Glutamatergic neuron (in vitro differentiated cells): ENCODE data around the gene DMKN. TPM values are rescaled to one million over a fixed set of nuclear protein-coding genes. Genes with fewer than 3 reads are reported as not detected.

ENCODE experiments used
- DNase-seq: peaks from one replicate; pipeline ENCODE4 v3.0.0; 2022
- H3K27ac Mint-ChIP-seq: one replicate; pipeline ENCODE4 v1.8.0; 2020; ENCODE audit warnings: mild to moderate bottlenecking, mixed read lengths, inconsistent platforms; ENCODE audit not compliant: unreplicated experiment
- H3K27me3 Mint-ChIP-seq: one replicate; pipeline ENCODE4 v1.8.0; 2020; ENCODE audit warnings: mild to moderate bottlenecking, moderate library complexity, mixed read lengths, inconsistent platforms; ENCODE audit not compliant: unreplicated experiment
- H3K36me3 Mint-ChIP-seq: one replicate; pipeline ENCODE4 v1.8.0; 2020; ENCODE audit warnings: mild to moderate bottlenecking, mixed read lengths, inconsistent platforms; ENCODE audit not compliant: unreplicated experiment
- H3K4me1 Mint-ChIP-seq: one replicate; pipeline ENCODE4 v1.8.0; 2020; ENCODE audit warnings: mild to moderate bottlenecking, low read depth, mixed read lengths, inconsistent platforms; ENCODE audit not compliant: unreplicated experiment
- H3K4me3 Mint-ChIP-seq: one replicate; pipeline ENCODE4 v1.8.0; 2020; ENCODE audit warnings: mild to moderate bottlenecking, mixed read lengths, inconsistent platforms; ENCODE audit not compliant: unreplicated experiment
- H3K9me3 Mint-ChIP-seq: one replicate; pipeline ENCODE4 v1.8.0; 2020; ENCODE audit warnings: mild to moderate bottlenecking, moderate library complexity, mixed read lengths, inconsistent platforms; ENCODE audit not compliant: unreplicated experiment
- total RNA-seq: library from RNA; stranded (reverse); fragmentation: NEBNext Ultra II Directional; extraction: Animal tissue kit (Norgen Biotek cat#: 25700); gene quantifications from one replicate; pipeline ENCODE4 v1.2.1, GENCODE V29; 2021; ENCODE audit not compliant: unreplicated experiment
- TF ChIP-seq, protein P1 (sequence below): fragments of 200-600 bp; sonication (generic); IDR thresholded peaks from one replicate; pipeline ENCODE4 v1.5.0; 2021; ENCODE audit not compliant: partially characterized antibody, unreplicated experiment

The DMKN gene
- total RNA-seq, 1 donor from 2014 or later = 0.88 TPM

DNA sequence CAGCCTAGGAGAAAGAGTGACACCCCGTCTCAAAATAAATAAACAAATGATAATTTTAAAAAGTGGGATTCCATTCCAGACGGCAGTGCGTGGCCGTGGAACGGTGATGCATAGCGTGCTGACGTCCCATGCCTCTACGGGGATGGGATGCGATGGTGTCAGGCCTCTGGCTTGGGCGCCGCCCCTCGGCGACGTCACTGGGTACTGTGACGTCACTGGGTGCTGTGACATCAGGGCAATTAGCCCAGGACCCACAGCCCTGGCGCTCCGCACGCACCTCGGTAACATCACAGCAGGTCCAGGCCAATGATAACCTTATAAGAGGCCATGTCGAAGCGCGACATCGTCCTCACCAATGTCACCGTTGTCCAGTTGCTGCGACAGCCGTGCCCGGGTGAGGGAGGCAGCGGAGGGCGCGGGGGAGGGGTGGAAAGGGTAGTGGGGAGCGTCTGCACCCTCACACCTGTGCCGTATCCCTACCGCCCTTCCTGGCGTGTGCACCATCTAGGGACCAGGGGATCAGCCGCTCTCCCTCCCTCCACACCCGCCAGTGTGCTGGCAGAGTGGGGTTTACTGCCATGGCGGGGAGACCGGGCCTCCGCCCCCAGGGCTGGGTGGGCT is 19.9 kb upstream of the DMKN start, which contains the start of gene GAPDHS:
Gene GAPDHS (plus strand): TSS at position 256 of the 621 bp plus-strand sequence. CDS start 72 bp downstream, at position 328.
- H3K27ac Mint-ChIP-seq = no peak within 1 kb of the TSS
- TF ChIP-seq, protein P1, sequence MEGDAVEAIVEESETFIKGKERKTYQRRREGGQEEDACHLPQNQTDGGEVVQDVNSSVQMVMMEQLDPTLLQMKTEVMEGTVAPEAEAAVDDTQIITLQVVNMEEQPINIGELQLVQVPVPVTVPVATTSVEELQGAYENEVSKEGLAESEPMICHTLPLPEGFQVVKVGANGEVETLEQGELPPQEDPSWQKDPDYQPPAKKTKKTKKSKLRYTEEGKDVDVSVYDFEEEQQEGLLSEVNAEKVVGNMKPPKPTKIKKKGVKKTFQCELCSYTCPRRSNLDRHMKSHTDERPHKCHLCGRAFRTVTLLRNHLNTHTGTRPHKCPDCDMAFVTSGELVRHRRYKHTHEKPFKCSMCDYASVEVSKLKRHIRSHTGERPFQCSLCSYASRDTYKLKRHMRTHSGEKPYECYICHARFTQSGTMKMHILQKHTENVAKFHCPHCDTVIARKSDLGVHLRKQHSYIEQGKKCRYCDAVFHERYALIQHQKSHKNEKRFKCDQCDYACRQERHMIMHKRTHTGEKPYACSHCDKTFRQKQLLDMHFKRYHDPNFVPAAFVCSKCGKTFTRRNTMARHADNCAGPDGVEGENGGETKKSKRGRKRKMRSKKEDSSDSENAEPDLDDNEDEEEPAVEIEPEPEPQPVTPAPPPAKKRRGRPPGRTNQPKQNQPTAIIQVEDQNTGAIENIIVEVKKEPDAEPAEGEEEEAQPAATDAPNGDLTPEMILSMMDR = no peak
- H3K4me3 Mint-ChIP-seq = peak within 1 kb of the TSS; percentile 21
- peaks cover 5% of the 10 kb centered on the region for H3K9me3 Mint-ChIP-seq
- peaks cover 8% of the 10 kb centered on the region for H3K36me3 Mint-ChIP-seq
- H3K4me1 Mint-ChIP-seq = no peaks in the 10 kb centered on the region
- DNase-seq = no peak
- peaks cover 17% of the 10 kb centered on the region for H3K27me3 Mint-ChIP-seq

DNA sequence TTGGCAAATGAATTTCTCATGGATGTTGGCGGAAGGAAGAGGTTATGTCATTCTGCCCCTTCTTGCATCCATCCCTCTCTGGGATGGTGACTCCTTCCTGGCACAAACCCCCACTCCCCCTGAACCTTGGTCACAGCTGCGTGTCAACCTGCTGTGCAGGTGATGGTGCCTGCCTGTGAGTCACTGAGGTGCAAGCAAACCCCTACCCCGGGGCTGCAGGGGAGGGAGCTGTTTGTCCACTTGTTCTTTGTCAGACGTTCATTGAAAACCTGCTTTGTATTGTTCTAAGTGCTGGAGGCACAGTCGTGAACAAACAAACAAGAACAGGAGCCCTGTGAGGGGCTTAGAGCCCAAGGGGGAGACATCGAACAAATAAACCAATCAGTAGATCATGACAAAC is 17.8 kb upstream of the DMKN start:
- H3K4me1 Mint-ChIP-seq = no peaks in the 10 kb centered on the region
- no peak overlapping the region for H3K27ac Mint-ChIP-seq
- no peak overlapping the region for H3K4me3 Mint-ChIP-seq
- peaks cover 5% of the 10 kb centered on the region for H3K9me3 Mint-ChIP-seq
- H3K27me3 Mint-ChIP-seq = peaks cover 14% of the 10 kb centered on the region
- peaks cover 8% of the 10 kb centered on the region for H3K36me3 Mint-ChIP-seq
- no peak for DNase-seq
- TF ChIP-seq, protein P1 = no peak

DNA sequence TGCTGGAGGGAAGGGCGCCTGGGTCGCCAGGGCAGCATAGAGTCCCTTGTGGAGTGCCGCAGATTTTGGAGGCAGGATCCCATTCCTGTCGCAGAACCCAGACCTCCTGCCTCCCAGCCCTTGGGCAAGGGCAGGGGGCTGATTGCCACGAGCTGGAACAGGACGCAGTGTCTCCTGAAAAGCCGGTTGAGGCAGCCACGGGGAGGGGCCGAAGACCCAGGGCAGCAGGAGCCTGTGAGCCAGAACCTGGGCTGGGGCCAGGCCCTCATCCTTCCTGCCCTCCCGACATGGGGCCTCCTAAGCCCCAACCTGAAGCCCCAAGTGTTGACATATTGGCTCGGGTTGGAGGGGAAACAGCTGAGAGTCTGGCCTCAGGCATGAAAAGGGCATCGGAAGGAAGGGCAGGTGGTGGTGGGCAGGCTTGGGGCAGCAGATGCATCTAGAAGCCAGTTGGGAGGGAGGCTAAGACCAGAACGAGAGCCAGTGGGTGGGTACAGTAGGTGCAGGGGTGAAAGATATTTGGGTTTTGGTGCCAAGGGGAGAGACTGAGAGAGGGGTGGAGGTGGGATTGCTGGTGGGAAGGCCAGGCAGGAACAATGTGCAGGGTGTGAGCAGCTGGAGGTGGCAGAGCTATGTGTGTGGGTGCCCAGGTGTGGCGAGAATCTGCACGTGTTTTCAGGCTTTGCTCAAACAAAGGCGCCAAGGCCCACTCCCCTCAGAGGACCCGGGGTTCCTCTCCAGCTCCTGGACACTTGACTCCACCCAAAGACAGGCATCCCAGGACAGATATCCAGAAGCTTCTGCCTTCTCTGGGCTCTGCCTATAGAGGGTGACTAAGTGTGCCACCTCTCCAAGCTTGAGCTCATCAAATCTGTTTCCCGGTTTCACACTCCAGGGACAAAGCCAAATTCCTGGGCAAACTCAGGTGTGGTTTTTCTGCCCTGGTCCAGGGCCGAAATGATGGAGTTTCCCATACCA is 16.1 kb upstream of the DMKN start:
- Mint-ChIP-seq H3K4me3 (no peak overlapping the region), H3K4me1 (no peaks in the 10 kb centered on the region), H3K36me3 (peaks cover 8% of the 10 kb centered on the region), H3K27me3 (peaks cover 14% of the 10 kb centered on the region), H3K9me3 (peaks cover 5% of the 10 kb centered on the region), H3K27ac (no peak overlapping the region)
- TF ChIP-seq, protein P1 = no peak
- no peak for DNase-seq

DNA sequence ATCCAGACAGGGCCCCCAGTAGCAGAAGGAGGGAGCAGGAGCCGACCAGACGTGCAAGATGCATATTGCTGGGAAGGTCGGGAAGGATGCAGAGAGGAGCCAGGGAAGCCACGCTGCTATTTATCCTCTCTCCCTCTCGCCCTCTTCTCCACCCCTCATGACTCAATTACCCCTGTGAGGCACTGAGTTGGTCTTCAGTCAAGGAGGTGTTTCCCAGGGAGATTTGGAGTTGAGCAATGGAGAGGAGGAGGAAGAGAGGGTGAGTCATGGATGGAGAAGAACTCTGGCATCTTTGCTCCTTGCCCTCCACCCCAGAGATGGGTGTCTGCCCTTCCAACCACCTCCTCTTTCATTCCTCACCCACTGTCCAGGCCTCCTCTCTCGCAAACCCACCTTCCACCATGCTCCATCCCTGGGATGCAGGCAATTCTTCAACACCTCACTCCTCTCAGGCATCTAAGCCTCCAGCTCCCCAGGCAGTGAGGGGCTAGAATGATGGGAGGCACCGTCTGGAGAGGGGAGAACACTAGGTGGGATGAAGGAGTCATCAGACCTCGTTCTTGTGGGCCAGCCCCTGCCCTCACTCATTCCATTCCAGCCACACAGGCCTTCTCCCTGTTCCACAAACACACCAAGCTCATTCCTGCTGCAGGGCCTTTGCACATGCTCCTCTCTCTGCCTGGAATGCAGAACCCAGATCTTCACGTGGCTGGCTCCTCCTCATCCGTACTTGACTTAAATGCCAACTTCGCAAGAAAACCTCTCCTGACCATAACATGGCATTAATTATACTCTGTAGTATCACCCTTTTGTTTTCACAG is 15.0 kb upstream of the DMKN start, which contains the start of gene SBSN:
Gene SBSN (minus strand): TSS at position 94 of the 821 bp plus-strand sequence. CDS start 30 bp downstream, at position 64.
- Mint-ChIP-seq H3K9me3 (peaks cover 5% of the 10 kb centered on the region), H3K36me3 (peaks cover 8% of the 10 kb centered on the region), H3K27me3 (peaks cover 14% of the 10 kb centered on the region), H3K4me1 (no peaks in the 10 kb centered on the region), H3K27ac (no peak within 1 kb of the TSS), H3K4me3 (peak within 1 kb of the TSS; percentile 15)
- TF ChIP-seq, protein P1 = no peak
- no peak for DNase-seq
